HEK293 (cell line): Measurements from ENCODE around the gene ATOH8.
A peak's percentile ranks its signal among the peaks of the same experiment; 100 is the strongest.

ENCODE experiments used
- FEZF1 ChIP-seq: fragments of 450-650 bp; formaldehyde crosslinking; IDR thresholded peaks from 2 replicates; pipeline ENCODE4 v1.5.1; 2016; ENCODE audit warnings: missing biosample characterization, missing genetic modification characterization
- GLI2 ChIP-seq: fragments of 450-650 bp; formaldehyde crosslinking; IDR thresholded peaks from 2 replicates; pipeline ENCODE4; 2017; ENCODE audit warnings: missing biosample characterization, missing genetic modification characterization, low read depth, borderline replicate concordance
- GLIS1 ChIP-seq: fragments of 450-650 bp; formaldehyde crosslinking; IDR thresholded peaks from 2 replicates; pipeline ENCODE4 v1.5.1; 2016; ENCODE audit warnings: missing biosample characterization, missing genetic modification characterization
- GLIS2 ChIP-seq: fragments of 450-650 bp; formaldehyde crosslinking; IDR thresholded peaks from 2 replicates; pipeline ENCODE4 v1.5.1; 2016; ENCODE audit warnings: missing biosample characterization, missing genetic modification characterization
- MEIS1 ChIP-seq: sonication (generic); formaldehyde crosslinking; IDR thresholded peaks from 2 replicates; pipeline ENCODE4 v1.8.1; 2022; ENCODE audit warnings: missing genetic modification reagents, mild to moderate bottlenecking, borderline replicate concordance
- OSR2 ChIP-seq: fragments of 450-650 bp; formaldehyde crosslinking; IDR thresholded peaks from 2 replicates; pipeline ENCODE4 v1.5.1; 2016; ENCODE audit warnings: missing biosample characterization, missing genetic modification characterization
- RBAK ChIP-seq: fragments of 450-650 bp; formaldehyde crosslinking; IDR thresholded peaks from 2 replicates; pipeline ENCODE4 v1.5.1; 2016; ENCODE audit warnings: missing biosample characterization, missing genetic modification characterization
- SCRT1 ChIP-seq: fragments of 450-650 bp; formaldehyde crosslinking; IDR thresholded peaks from 2 replicates; pipeline ENCODE4 v1.5.1; 2016; ENCODE audit warnings: missing biosample characterization, missing genetic modification characterization, borderline replicate concordance
- SP2 ChIP-seq: fragments of 450-650 bp; formaldehyde crosslinking; IDR thresholded peaks from 2 replicates; pipeline ENCODE4 v1.5.1; 2016; ENCODE audit warnings: missing biosample characterization, missing genetic modification characterization
- SP7 ChIP-seq: fragments of 450-650 bp; formaldehyde crosslinking; IDR thresholded peaks from 2 replicates; pipeline ENCODE4 v1.5.1; 2016; ENCODE audit warnings: missing biosample characterization, missing genetic modification characterization
- TSHZ1 ChIP-seq: fragments of 450-650 bp; formaldehyde crosslinking; IDR thresholded peaks from 2 replicates; pipeline ENCODE4 v1.5.1; 2016; ENCODE audit warnings: missing biosample characterization, missing genetic modification characterization, borderline replicate concordance
- WT1 ChIP-seq: fragments of 450-650 bp; formaldehyde crosslinking; IDR thresholded peaks from 2 replicates; pipeline ENCODE4 v1.5.1; 2016; ENCODE audit warnings: missing biosample characterization, missing genetic modification characterization
- ZBTB6 ChIP-seq: fragments of 450-650 bp; formaldehyde crosslinking; IDR thresholded peaks from 2 replicates; pipeline ENCODE4 v1.5.1; 2017; ENCODE audit warnings: missing biosample characterization, missing genetic modification characterization
- ZEB2 ChIP-seq: fragments of 450-650 bp; formaldehyde crosslinking; IDR thresholded peaks from 2 replicates; pipeline ENCODE4 v1.5.1; 2016; ENCODE audit warnings: missing biosample characterization, missing genetic modification characterization
- ZFHX2 ChIP-seq: fragments of 450-650 bp; formaldehyde crosslinking; conservative IDR thresholded peaks from 2 replicates; pipeline ENCODE4 v1.5.1; 2016; ENCODE audit warnings: missing biosample characterization, missing genetic modification characterization
- ZFP3 ChIP-seq: fragments of 450-650 bp; formaldehyde crosslinking; IDR thresholded peaks from 2 replicates; pipeline ENCODE4 v1.5.1; 2016; ENCODE audit warnings: low read depth, missing biosample characterization, missing genetic modification characterization
- ZFP37 ChIP-seq: fragments of 450-650 bp; formaldehyde crosslinking; IDR thresholded peaks from 2 replicates; pipeline ENCODE4 v1.5.1; 2016; ENCODE audit warnings: missing biosample characterization, missing genetic modification characterization
- ZNF132 ChIP-seq: fragments of 450-650 bp; formaldehyde crosslinking; IDR thresholded peaks from 2 replicates; pipeline ENCODE4 v1.5.1; 2017; ENCODE audit warnings: missing biosample characterization, missing genetic modification characterization, borderline replicate concordance
- ZNF138 ChIP-seq: fragments of 450-650 bp; formaldehyde crosslinking; IDR thresholded peaks from 2 replicates; pipeline ENCODE4 v1.5.1; 2016; ENCODE audit warnings: missing biosample characterization, missing genetic modification characterization, borderline replicate concordance
- ZNF140 ChIP-seq: fragments of 450-650 bp; formaldehyde crosslinking; IDR thresholded peaks from 2 replicates; pipeline ENCODE4 v1.5.1; 2016; ENCODE audit warnings: missing biosample characterization, missing genetic modification characterization
- ZNF175 ChIP-seq: fragments of 450-650 bp; formaldehyde crosslinking; IDR thresholded peaks from 2 replicates; pipeline ENCODE4 v1.5.1; 2016; ENCODE audit warnings: missing biosample characterization, missing genetic modification characterization
- ZNF19 ChIP-seq: fragments of 450-650 bp; formaldehyde crosslinking; IDR thresholded peaks from 2 replicates; pipeline ENCODE4; 2016; ENCODE audit warnings: missing biosample characterization, missing genetic modification characterization, low read depth
- ZNF223 ChIP-seq: fragments of 450-650 bp; formaldehyde crosslinking; IDR thresholded peaks from 2 replicates; pipeline ENCODE4 v1.5.1; 2016; ENCODE audit warnings: missing biosample characterization, missing genetic modification characterization
- ZNF248 ChIP-seq: fragments of 450-650 bp; formaldehyde crosslinking; IDR thresholded peaks from 2 replicates; pipeline ENCODE4 v1.5.1; 2017; ENCODE audit warnings: missing biosample characterization, missing genetic modification characterization
- ZNF280C ChIP-seq: fragments of 450-650 bp; formaldehyde crosslinking; IDR thresholded peaks from 2 replicates; pipeline ENCODE4 v1.5.1; 2016; ENCODE audit warnings: missing biosample characterization, missing genetic modification characterization
- ZNF302 ChIP-seq: fragments of 450-650 bp; formaldehyde crosslinking; IDR thresholded peaks from 2 replicates; pipeline ENCODE4 v1.5.1; 2016; ENCODE audit warnings: missing biosample characterization, missing genetic modification characterization, low read depth
- ZNF335 ChIP-seq: fragments of 450-650 bp; formaldehyde crosslinking; conservative IDR thresholded peaks from 2 replicates; pipeline ENCODE4 v1.5.1; 2016; ENCODE audit warnings: missing biosample characterization, missing genetic modification characterization
- ZNF529 ChIP-seq: fragments of 450-650 bp; formaldehyde crosslinking; IDR thresholded peaks from 2 replicates; pipeline ENCODE4 v1.5.1; 2017; ENCODE audit warnings: missing genetic modification characterization, missing biosample characterization; ENCODE audit not compliant: insufficient replicate concordance
- ZNF560 ChIP-seq: fragments of 450-650 bp; formaldehyde crosslinking; IDR thresholded peaks from 2 replicates; pipeline ENCODE4 v1.5.1; 2017; ENCODE audit warnings: missing biosample characterization, missing genetic modification characterization, borderline replicate concordance
- ZNF596 ChIP-seq: fragments of 450-650 bp; IDR thresholded peaks from 2 replicates; pipeline ENCODE4 v1.5.0; 2018; ENCODE audit warnings: missing biosample characterization, mild to moderate bottlenecking, missing genetic modification characterization, moderate library complexity
- ZNF610 ChIP-seq: fragments of 450-650 bp; formaldehyde crosslinking; IDR thresholded peaks from 2 replicates; pipeline ENCODE4 v1.5.1; 2016; ENCODE audit warnings: missing biosample characterization, missing genetic modification characterization, borderline replicate concordance
- ZNF626 ChIP-seq: fragments of 450-650 bp; sonication (Bioruptor Pico); formaldehyde crosslinking; IDR thresholded peaks from 2 replicates; pipeline ENCODE4 v1.5.1; 2018; ENCODE audit warnings: missing biosample characterization, missing genetic modification characterization, inconsistent platforms
- ZNF660 ChIP-seq: fragments of 450-650 bp; IDR thresholded peaks from 2 replicates; pipeline ENCODE4 v1.5.1; 2018; ENCODE audit warnings: missing biosample characterization, mild to moderate bottlenecking, missing genetic modification characterization
- ZNF777 ChIP-seq: fragments of 450-650 bp; formaldehyde crosslinking; IDR thresholded peaks from 2 replicates; pipeline ENCODE4 v1.5.1; 2017; ENCODE audit warnings: missing biosample characterization, missing genetic modification characterization, borderline replicate concordance
- ZSCAN16 ChIP-seq: fragments of 450-650 bp; formaldehyde crosslinking; IDR thresholded peaks from 2 replicates; pipeline ENCODE4 v1.5.1; 2016; ENCODE audit warnings: missing biosample characterization, missing genetic modification characterization
- ZSCAN30 ChIP-seq: fragments of 450-650 bp; IDR thresholded peaks from 2 replicates; pipeline ENCODE4 v1.5.1; 2018; ENCODE audit warnings: missing biosample characterization, mild to moderate bottlenecking, missing genetic modification characterization, moderate library complexity

Gene ATOH8

DNA sequence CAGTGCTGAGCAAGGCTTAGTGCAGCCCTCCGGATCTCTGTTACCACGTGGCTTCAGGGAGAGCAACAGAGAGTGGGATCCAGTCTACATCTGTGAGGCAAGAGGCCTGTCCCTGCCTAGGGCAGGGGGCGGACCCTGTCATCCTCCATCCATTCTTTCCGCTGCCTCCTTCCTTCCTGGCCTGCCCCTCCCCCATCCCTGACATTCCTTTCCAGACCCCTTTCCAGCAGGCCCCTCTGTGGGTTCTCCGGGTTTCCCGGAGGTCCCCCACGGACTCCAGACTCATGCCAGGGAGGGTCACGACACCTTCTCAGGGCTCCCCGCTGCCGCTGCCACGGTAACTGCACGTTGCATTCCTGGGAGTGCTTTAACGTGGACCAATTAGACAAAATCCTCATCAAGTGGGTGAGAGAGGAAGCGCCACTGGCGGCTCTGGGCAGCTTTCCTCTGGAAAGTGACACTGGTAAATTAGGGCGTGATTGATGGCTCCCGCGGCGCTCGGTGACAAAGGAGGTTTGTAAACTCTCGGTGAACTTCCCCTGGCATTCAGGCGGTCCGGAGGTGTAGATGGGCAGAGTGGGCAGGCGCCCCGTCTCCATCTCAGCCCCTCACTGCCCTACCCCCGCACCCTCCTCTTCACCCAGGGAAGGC, 11.4 kb downstream of the ATOH8 start (continued):
- peak; percentile 68; the same call in 1 of the 2 replicates for TF ChIP-seq GLIS2 (tag by site-specific recombination)
- TF ChIP-seq OSR2 (tag by site-specific recombination), result peak; percentile 72
- no peak for TF ChIP-seq ZNF596 (tag by site-specific recombination)
- TF ChIP-seq ZSCAN16 (tag by site-specific recombination), result no peak
- no peak for TF ChIP-seq ZNF610 (tag by site-specific recombination)
- peak; percentile 95 for TF ChIP-seq GLIS1 (tag by site-specific recombination)
- TF ChIP-seq ZNF626 (tag by site-specific recombination), result no peak
- no peak for TF ChIP-seq SCRT1 (tag by site-specific recombination)
- TF ChIP-seq ZNF280C, result no peak
- TF ChIP-seq ZEB2, result no peak
- TF ChIP-seq ZBTB6 (tag by site-specific recombination), result no peak
- TF ChIP-seq ZNF175, result no peak
- no peak for TF ChIP-seq ZNF138 (tag by site-specific recombination)
- no peak for TF ChIP-seq ZFP3 (tag by site-specific recombination)
- TF ChIP-seq WT1 (tag by site-specific recombination), result peak; percentile 40; the same call in 1 of the 2 replicates
- TF ChIP-seq SP2, result peak; percentile 42; the same call in 1 of the 2 replicates
- TF ChIP-seq ZNF140, result no peak
- no peak for TF ChIP-seq ZNF132
- peak; percentile 42; the same call in 1 of the 2 replicates for TF ChIP-seq TSHZ1
- TF ChIP-seq ZNF660, result no peak
- TF ChIP-seq ZSCAN30 (tag by site-specific recombination), result no peak
- no peak for TF ChIP-seq ZNF560 (tag by site-specific recombination)
- no peak for TF ChIP-seq FEZF1
- TF ChIP-seq ZNF302 (tag by site-specific recombination), result no peak
- no peak for TF ChIP-seq ZNF223 (tag by site-specific recombination)
- TF ChIP-seq SP7 (tag by site-specific recombination), result peak; percentile 77; the same call in 1 of the 2 replicates
- no peak for TF ChIP-seq ZNF19 (tag by site-specific recombination)
- peak; percentile 93 for TF ChIP-seq ZFHX2 (tag by site-specific recombination)
- TF ChIP-seq ZNF529 (tag by site-specific recombination), result no peak
- no peak for TF ChIP-seq ZNF777 (tag by site-specific recombination)
- no peak for TF ChIP-seq ZNF248 (tag by site-specific recombination)
- TF ChIP-seq ZFP37, result no peak
- TF ChIP-seq GLI2, result no peak
- peak; percentile 83 for TF ChIP-seq MEIS1
- peak; percentile 52 for TF ChIP-seq ZNF335
- TF ChIP-seq RBAK (tag by site-specific recombination), result no peak
